Erythroblast (primary cell): ENCODE results near the gene CGB3.

Experiments
- GATA1 ChIP-seq: IDR thresholded peaks from 2 replicates; pipeline ENCODE4 v1.6.1; 2011; ENCODE audit warnings: low read depth, mild to moderate bottlenecking, control low read depth, low read length, moderate library complexity
- POLR2A ChIP-seq: IDR thresholded peaks from 2 replicates; pipeline ENCODE4 v1.6.1; 2011; ENCODE audit warnings: mild to moderate bottlenecking, low read length

- TF ChIP-seq GATA1, result no peak
- TF ChIP-seq POLR2A, result no peak
Observed at GRCh38 chr19:49065905-49066512, 41.9 kb upstream of the CGB3 start.
